SHP77 (cell line): ENCODE data around the gene DNAH14.

ENCODE experiments used
- DNase-seq, 2 experiments: peaks; one replicate each; lab custom pipeline; 2025; lab: John Stamatoyannopoulos, UW

DNAH14 gene

GRCh38 chr1:225428881-225429455, 499.5 kb downstream of the DNAH14 start:
- DNase-seq = no peak

GRCh38 chr1:225430301-225430700, 500.8 kb downstream of the DNAH14 start:
- no peak for DNase-seq

GRCh38 chr1:225431081-225431863, 501.8 kb downstream of the DNAH14 start:
- no peak for DNase-seq

- DNase-seq = no peak
These were observed 504.6 kb downstream of the DNAH14 start for GRCh38 chr1:225434046-225434445.

GRCh38 chr1:225435076-225435475, 505.6 kb downstream of the DNAH14 start:
- no peak for DNase-seq

- no peak for DNase-seq
These were observed 506.0 kb downstream of the DNAH14 start for GRCh38 chr1:225435487-225435886.

GRCh38 chr1:225435957-225436392, 506.5 kb downstream of the DNAH14 start:
- no peak for DNase-seq

GRCh38 chr1:225437710-225438437, 508.4 kb downstream of the DNAH14 start:
- peak in 1 of 2 experiments; percentile 35 for DNase-seq

- DNase-seq = no peak
These were observed 511.1 kb downstream of the DNAH14 start for GRCh38 chr1:225440380-225441221.

- peak in 1 of 2 experiments; percentile 18 for DNase-seq
These were observed 512.0 kb downstream of the DNAH14 start for GRCh38 chr1:225441314-225442122.

GRCh38 chr1:225442123-225442505, 512.6 kb downstream of the DNAH14 start:
- no peak for DNase-seq

GRCh38 chr1:225445639-225446594, 516.4 kb downstream of the DNAH14 start:
- no peak for DNase-seq

GRCh38 chr1:225446595-225446960, 517.1 kb downstream of the DNAH14 start:
- DNase-seq = no peak

- DNase-seq = no peak
These were observed 517.6 kb downstream of the DNAH14 start for GRCh38 chr1:225446981-225447615.

GRCh38 chr1:225447650-225448089, 518.2 kb downstream of the DNAH14 start:
- no peak for DNase-seq

- no peak for DNase-seq
These were observed 518.8 kb downstream of the DNAH14 start for GRCh38 chr1:225448146-225448805.
